Epithelial cell of esophagus (primary cell): ENCODE data around the gene BLVRB.
A peak's percentile ranks its signal among the peaks of the same experiment; 100 is the strongest.
"Not testable (repeated sequence)": the region's sequence is repeated elsewhere in the genome, so short reads cannot be mapped to it uniquely, and the experiment has no call there.

Experiments
- DNase-seq: peaks from one replicate; pipeline ENCODE4 v3.0.0; 2010; ENCODE audit warnings: low read depth
- H3K4me3 ChIP-seq: 2 replicates; pipeline ENCODE4 v1.5.1; 2011; ENCODE audit warnings: mild to moderate bottlenecking, low read length, control low read depth
- CTCF ChIP-seq: IDR thresholded peaks from 2 replicates; pipeline ENCODE4 v1.5.1; 2011; ENCODE audit warnings: low read depth, mild to moderate bottlenecking, low read length, control low read depth, inconsistent platforms; ENCODE audit not compliant: insufficient read depth; ENCODE audit errors: missing control alignments

The BLVRB gene

GRCh38 chr19:40411125-40411842, 54.3 kb downstream of the BLVRB start:
- no peak for TF ChIP-seq CTCF
- no peak overlapping the region for H3K4me3 ChIP-seq
- DNase-seq = no peak

GRCh38 chr19:40410030-40410389, 55.5 kb downstream of the BLVRB start:
- no peak overlapping the region for H3K4me3 ChIP-seq
- DNase-seq = no peak
- no peak for TF ChIP-seq CTCF

GRCh38 chr19:40408598-40408925, 57.0 kb downstream of the BLVRB start:
- DNase-seq, H3K4me3 ChIP-seq: not testable (repeated sequence)

- no peak for DNase-seq
- no peak overlapping the region for H3K4me3 ChIP-seq
- no peak for TF ChIP-seq CTCF
These were observed 57.6 kb downstream of the BLVRB start for GRCh38 chr19:40407714-40408597.

- peak; percentile 85 for DNase-seq
- TF ChIP-seq CTCF = no peak
- H3K4me3 ChIP-seq = peak overlapping the region; percentile 44
These were observed 62.1 kb downstream of the BLVRB start for GRCh38 chr19:40403262-40403984.

- no peak for DNase-seq
- TF ChIP-seq CTCF = no peak
These were observed 65.0 kb downstream of the BLVRB start for GRCh38 chr19:40400559-40400958.

GRCh38 chr19:40398417-40399131, 67.0 kb downstream of the BLVRB start:
- DNase-seq = peak; percentile 87
- H3K4me3 ChIP-seq = no peak overlapping the region
- no peak for TF ChIP-seq CTCF

More at GRCh38 chr19:40400559-40400958, 65.0 kb downstream of the BLVRB start:
- H3K4me3 ChIP-seq = no peak overlapping the region
